ENCODE data around the gene RIN1.
"Not testable (repeated sequence)": the region's sequence is repeated elsewhere in the genome, so short reads cannot be mapped to it uniquely, and the experiment has no call there.

Gene RIN1

DNA sequence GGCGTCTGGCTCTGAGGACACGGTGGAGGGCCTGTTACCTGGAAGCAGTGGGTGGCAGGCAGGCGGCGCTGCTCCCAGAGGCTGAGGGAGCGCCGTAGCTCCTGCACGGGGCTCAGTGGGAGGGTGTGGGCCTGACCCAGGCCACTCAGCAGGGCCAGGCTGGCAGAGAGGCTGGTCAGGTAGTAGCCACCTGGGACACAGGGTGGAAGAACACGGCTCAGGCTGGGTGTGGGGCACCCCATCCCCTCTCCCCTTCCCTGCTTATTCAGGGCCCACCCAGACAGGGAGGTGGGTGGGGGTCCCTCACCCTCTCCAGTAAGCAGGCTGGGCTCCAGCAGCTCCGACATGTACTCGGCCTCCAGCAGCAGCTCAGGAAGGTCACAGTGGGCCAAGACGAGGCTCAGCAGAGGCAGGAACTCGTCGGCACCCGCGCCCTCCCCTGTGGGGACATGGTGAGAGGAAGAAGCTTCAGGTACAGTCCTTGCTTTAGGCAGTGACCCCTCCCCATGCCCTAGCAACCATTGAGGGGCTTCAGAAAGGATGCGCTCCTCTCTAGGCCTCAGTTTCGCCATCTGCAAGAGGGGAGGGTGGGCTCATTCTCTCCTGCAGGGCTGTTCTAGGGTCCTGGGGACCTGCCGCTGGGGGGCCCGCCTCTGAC is 2.9 kb downstream of the RIN1 start:
- no peak for DNase-seq

DNA sequence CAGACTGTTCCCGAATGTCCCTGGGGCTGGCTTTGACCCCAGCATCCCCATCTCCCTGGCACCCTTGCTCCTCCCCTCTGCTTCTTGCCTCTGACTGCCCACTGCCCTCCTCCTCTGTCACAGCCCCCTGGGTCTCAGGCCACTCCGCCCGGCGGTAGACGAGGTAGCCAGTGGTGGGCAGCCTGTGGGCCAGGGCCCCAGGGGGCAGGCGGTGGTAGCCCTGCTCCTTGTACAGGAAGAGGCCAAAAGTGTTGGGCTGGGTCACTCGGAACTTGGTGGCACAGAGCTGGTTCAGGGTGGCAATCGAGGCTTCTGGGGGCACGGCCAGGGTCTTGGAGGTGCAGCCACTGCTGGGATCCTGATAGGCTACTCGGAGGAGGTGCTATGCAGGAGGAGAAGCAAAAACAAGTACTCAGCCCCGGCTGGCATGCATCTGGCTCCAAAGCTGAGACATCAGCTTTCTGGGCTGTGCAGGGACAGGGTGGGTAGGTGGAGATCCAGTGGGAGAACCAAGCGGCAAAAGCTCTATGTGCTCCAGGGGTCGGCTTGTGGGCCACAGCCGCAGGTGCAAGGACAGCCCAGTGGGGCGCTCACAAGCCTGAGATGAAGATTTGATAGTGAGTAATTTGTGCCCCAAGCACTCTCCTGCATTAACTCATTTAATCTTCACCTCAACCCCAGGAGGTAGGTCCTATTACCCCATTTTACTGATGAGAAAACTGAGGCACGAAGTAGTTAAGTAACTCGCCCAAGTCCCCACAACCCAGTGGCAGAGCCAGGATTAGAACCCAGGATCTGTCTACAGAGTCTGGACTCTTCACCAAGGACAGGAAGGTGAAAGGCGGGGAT is 3.6 kb downstream of the RIN1 start:
- DNase-seq = no peak

GRCh38 chr11:66331542-66332370 is 4.5 kb downstream of the RIN1 start:
- DNase-seq = no peak

GRCh38 chr11:66330931-66331330 is 5.3 kb downstream of the RIN1 start:
- no peak for DNase-seq

- DNase-seq = no peak
Observed at GRCh38 chr11:66329165-66329673, 7.0 kb downstream of the RIN1 start.

- peak; percentile 84 for DNase-seq
Observed at GRCh38 chr11:66328302-66329144, 7.7 kb downstream of the RIN1 start.

DNA sequence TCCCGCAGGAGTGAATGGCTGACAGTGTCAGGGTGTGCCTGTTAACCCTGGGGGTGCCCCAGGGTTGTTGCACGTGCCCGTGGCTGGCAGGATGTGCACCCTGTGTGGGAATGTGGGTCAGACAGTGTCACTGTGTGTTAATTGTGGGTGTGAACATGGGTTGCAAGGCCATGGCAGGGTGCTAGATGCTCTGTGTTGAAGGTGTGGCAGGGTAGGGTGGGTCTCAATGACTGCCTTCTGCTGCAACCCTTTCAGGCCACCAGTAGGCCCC is 8.3 kb downstream of the RIN1 start:
- DNase-seq = peak; percentile 62 to 64

GRCh38 chr11:66327171-66328030 is 8.8 kb downstream of the RIN1 start:
- no peak for DNase-seq

GRCh38 chr11:66326261-66327111 is 9.7 kb downstream of the RIN1 start:
- DNase-seq = peak; percentile 29 to 31

DNA sequence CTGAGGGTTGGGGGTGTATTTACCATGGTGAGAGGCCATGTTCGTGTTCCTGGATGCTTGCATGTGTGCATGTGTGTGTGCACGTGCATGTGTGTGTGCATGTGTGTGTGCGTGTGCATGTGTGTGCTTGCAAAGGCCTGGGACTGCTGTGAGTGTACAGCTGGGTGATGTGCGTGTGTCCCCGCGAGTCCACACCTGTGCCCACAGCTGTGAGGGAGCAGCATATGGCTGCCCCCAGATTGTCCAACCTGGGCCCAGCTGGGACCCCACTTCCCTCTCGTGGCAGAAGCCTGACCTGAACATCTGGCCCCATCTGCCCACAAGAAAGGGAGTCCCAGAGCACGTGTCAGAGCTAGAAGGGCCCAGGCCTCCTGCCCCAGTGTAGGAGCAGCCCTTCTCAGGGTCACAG is 11.0 kb downstream of the RIN1 start:
- no peak for DNase-seq

- DNase-seq = no peak
Observed at GRCh38 chr11:66324664-66325063, 11.6 kb downstream of the RIN1 start.

DNA sequence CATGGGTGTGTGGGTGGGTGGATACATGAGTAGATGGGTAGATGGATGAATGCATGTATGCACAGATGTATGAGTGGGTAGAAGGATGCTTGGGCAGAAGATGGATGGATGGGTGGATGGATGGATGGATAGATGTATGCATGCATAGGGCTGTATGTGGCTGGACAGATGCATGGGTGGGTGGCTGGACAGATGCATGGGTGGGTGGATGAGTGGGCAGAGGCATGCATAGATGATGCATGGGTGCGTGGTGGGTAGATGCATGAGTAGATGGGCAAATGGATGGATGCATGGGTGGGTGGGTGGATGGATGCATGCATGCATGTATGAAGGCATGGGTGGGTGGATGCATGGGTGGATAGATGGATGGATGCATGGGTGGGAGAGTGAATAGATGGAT is 12.6 kb downstream of the RIN1 start:
- DNase-seq = no peak

- DNase-seq = no peak
Observed at GRCh38 chr11:66322732-66323427, 13.4 kb downstream of the RIN1 start.

DNA sequence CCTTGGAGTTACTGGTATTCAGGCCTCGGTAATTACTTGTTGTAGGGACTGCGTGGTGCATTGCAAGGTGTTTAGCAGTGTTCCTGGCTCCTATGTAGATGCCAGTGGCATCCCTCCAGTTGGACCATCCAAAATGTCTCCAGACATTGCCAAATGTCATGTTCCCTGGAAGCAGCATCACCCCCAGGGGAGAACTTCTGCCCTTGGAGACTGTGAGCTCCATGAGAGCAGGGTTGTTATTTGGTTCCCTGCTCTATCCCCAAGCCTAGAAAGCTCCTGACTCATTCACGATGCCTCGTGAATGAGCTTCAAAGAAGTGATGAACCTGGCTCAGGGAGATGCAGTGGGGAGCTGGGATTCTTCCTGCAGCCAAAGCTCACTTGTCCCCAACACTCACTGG is 14.6 kb downstream of the RIN1 start:
- no peak for DNase-seq

DNA sequence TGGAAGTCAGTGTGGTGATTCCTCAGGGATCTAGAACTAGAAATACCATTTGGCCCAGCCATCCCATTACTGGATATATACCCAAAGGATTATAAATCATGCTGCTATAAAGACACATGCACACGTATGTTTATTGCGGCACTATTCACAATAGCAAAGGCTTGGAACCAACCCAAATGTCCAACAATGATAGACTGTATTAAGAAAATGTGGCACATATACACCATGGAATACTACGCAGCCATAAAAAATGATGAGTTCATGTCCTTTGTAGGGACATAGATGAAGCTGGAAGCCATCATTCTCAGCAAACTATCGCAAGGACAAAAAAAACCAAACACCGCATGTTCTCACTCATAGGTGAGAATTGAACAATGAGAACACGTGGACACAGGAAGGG is 15.5 kb downstream of the RIN1 start:
- DNase-seq = not testable (repeated sequence)

DNA sequence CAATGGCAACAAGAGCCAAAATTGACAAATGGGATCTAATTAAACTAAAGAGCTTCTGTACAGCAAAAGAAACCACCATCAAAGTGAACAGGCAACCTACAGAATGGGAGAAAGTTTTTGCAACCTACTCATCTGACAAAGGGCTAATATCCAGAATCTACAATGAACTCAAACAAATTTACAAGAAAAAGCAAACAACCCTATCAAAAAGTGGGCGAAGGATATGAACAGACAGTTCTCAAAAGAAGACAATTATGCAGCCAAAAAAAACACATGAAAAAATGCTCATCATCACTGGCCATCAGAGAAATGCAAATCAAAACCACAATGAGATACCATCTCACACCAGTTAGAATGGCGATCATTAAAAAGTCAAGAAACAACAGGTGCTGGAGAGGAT is 15.9 kb downstream of the RIN1 start:
- not testable (repeated sequence) for DNase-seq

- DNase-seq = no peak
Observed at GRCh38 chr11:66318600-66318970, 17.6 kb downstream of the RIN1 start.

GRCh38 chr11:66317723-66318599 is 18.3 kb downstream of the RIN1 start:
- peak; percentile 74 to 89 for DNase-seq

GRCh38 chr11:66317322-66317722 is 18.9 kb downstream of the RIN1 start:
- peak; percentile 39 to 72 for DNase-seq
